GM21737 (cell line): ENCODE results near the gene GABRB3.

Experiments used
- ATAC-seq: cut with Tn5 transposase; IDR thresholded peaks from one replicate; pipeline ENCODE4 v1.9.1; 2021; ENCODE audit warnings: mild to moderate bottlenecking, moderate library complexity; ENCODE audit not compliant: unreplicated experiment

GABRB3 gene

DNA sequence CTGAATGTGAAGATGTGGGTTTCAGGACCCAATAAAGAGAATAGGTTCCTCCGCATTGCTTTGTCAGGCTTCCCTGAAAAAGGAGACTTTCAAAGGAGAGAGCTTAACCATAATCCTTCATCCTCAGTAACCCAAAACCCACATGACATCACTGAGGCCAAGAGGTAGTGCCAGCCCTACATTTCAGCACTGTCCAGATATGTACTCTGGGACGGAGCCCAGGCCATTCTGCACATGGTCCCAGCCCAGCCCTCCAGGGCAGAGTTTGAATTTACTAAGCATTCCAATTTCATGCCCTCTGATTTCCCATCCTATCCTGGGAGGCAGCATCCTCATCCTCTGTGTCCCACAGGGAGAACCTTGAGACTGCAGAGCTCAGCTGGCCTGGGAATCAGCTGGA lies 210.5 kb downstream of the GABRB3 start:
- ATAC-seq: no peak

DNA sequence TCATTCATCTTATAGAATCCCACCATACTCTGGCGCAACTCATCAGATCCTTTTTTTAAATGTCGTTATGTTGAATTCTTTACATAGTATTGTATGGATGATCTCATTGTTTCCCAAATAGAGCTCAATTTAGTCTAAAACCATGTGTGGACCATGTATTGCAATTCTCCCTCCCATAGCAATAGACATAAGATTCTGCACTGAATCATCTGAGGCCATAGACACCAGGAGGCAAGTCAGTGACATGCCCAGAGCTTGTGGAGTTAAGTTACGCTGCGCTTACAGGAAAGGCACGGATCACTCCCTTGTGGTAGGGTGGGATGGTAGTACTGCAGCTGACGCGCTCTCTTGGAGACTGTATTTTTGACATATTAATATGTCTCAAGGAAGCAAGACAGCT lies 211.0 kb downstream of the GABRB3 start:
- ATAC-seq: no peak

- no peak for ATAC-seq
Observed at GRCh38 chr15:26561130-26561529, 211.7 kb downstream of the GABRB3 start.

DNA sequence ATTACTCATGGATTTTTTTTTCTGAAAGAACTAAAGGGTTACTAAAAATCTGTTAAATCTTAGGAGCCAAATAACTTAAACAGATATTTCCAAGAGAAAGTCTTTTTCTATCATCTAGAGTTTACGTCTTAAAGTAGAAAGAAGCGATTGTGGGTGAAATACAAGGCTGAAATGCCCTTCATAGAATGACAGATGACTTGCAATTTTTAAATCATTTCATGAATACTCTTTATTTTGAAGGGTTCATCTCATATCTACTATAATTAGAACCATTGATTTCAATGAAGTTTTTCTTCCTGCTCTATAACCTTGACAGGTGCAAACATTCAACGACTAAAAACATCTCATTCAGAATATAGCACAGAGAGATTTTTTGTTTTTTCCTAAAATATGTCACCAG lies 217.0 kb downstream of the GABRB3 start:
- no peak for ATAC-seq

DNA sequence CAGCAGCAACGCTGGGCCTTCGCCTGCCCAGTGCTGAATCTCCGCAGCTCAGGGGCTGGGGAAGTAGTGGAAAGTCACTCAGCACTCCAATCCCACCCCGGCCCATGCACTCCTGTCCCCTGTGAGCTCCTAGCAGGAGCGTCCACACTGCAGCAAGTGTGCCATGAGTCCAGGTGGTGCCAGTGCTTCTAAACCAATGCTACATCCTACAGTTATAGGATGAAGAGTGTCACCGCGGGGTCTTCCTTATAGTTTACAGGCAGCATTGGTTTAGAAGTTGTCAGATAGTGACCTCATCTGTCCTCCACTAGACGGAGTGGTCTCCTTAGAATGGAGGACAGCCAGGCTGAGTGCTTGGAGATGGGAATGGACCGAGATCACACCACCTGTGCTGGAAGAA lies 221.4 kb downstream of the GABRB3 start:
- ATAC-seq: no peak

DNA sequence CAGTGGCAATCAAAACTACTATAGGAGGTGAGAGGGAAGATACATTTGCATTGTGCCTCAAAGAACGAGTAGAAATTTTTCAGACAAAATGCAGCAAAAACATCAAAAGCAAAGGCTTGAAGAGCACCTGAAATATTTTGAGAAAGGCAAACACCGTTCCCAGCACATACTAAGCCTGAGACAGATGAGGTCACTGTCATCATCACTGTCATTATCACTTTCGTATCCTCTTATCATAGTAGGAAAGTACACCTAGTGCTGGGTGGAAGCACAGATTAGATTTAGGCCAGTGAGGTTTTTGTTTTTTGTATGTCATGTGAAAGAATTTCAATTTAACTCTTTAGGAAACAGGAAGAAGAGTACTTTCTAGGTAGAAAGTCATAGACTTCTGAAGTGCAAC lies 222.0 kb downstream of the GABRB3 start:
- no peak for ATAC-seq

GRCh38 chr15:26537663-26538062 lies 235.2 kb downstream of the GABRB3 start:
- ATAC-seq: no peak

GRCh38 chr15:26531489-26531888 lies 241.4 kb downstream of the GABRB3 start:
- no peak for ATAC-seq

- no peak for ATAC-seq
Observed at GRCh38 chr15:26525096-26525495, 247.8 kb downstream of the GABRB3 start.

GRCh38 chr15:26521691-26522198 lies 251.1 kb downstream of the GABRB3 start:
- ATAC-seq: no peak

DNA sequence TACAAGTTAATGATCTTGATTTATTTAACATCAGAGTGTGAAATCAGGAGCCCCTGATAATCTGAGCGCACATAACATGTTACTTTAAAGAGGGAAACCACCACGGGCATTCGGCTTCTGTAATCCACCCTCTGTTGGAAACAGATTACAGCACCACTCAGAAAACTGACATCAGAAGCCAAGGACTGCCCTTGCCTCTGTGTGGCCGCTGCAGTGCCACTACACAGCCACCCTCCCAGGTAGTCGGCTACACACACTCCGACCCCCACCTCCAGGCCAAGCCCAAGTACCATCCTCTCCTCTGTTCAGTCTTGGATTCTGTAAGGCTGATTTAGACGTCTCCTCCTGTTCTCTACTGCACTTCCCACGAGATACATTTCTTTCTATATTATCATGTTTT lies 251.7 kb downstream of the GABRB3 start:
- ATAC-seq: no peak

GRCh38 chr15:26518885-26519284 lies 254.0 kb downstream of the GABRB3 start:
- no peak for ATAC-seq

DNA sequence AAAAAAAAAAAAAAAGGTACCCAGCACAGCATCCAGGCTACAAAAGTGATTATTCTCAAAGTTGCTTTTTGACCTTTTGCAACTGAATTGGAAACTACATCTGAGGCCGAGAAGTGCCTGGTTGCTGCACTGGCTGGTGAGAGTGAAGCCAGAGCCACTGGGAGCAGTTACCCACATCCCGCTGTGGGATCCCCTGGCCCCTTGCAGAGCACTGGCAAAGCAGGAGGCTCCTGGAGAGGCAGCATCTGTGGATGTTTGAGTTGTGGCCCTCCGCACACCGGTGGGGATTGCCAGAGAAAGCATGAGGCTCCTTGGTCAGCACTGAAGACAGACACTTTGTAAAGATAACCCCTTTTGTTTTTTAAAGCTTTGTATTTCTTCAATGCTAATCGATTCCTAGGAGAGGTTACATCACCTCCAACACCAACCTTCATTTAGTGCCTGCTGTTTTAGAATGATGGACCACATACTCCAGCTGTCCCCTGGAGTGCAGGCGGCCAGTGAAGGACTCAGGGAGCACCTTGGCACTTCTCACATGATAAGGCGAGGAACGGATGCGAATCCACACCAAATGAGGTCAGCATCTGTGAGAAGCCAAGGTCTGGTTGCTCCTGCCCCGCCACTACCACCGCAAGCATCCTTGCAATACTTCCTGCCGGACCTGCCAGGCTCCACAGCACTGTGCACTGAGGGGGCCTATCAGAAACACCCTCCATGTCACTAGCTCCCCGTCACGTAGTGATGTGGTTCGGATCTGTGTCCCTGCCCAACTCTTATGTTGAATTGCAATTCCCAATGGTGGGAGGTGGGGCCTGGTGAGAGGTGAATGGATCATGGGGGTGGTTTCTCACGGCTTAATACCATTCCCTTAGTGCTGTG lies 256.5 kb downstream of the GABRB3 start:
- ATAC-seq: no peak

DNA sequence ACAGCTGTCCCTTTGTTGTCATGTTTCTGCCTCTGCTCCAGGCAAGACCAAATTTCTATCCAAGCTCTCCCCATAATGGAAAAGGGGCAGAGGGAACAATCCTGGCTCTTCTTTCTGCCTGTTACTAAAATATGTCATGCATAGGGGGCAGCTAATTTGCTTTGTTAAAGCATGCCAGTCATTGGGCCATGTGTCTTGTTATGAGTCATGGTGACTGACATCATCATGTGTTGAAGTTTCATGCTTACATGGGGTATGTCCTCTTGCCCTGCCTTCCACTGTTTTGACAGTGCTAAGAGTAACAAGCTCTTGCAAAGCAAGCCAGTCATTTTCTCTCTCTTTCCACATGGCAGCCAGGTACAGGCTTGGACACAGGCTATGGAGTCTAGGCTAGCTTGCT lies 268.9 kb downstream of the GABRB3 start:
- no peak for ATAC-seq
